Naive thymus-derived CD4-positive, alpha-beta T cell (primary cell): ENCODE results near the gene KRT14. TPM values are rescaled to one million over a fixed set of nuclear protein-coding genes. Genes with fewer than 3 reads are reported as not detected.

ENCODE experiments used
- ATAC-seq: fragments of 150-1000 bp; cut with Tn5 transposase; 2 replicates; pipeline ENCODE4 v1.10.0; 2021; ENCODE audit warnings: mild to moderate bottlenecking, moderate library complexity
- CTCF ChIA-PET: fragments of 350-600 bp; sonication (Branson Sonifier 250); formaldehyde crosslinking; loops from one replicate; lab custom pipeline; 2021; ENCODE audit warnings: antibody characterized with exemption; lab: Charles Lee
- POLR2A ChIA-PET: fragments of 350-600 bp; sonication (Branson Sonifier 250); formaldehyde crosslinking; loops from one replicate; lab custom pipeline; 2021; ENCODE audit warnings: antibody characterized with exemption, inconsistent platforms; lab: Charles Lee
- DNase-seq, 9 donors: peaks; one replicate each; pipeline versions ENCODE4 v3.0.0 to v3.0.0-alpha.2; 2020 to 2022; ENCODE audit warnings: mixed read lengths in 1 of 9
- H3K27ac ChIP-seq: one replicate; pipeline ENCODE4 v1.7.0; 2013; ENCODE audit warnings: mild to moderate bottlenecking, low read depth, low read length, moderate library complexity
- H3K27me3 ChIP-seq, 2 donors: one replicate each; pipeline ENCODE4 v1.7.0; 2013; ENCODE audit warnings: low read length in 2 of 2, mild to moderate bottlenecking in 2 of 2, moderate library complexity in 2 of 2; ENCODE audit not compliant: control insufficient read depth in 2 of 2, insufficient read depth in 2 of 2
- H3K36me3 ChIP-seq, 3 experiments: 1 replicate in 2 of 3; 2 replicates in 1 of 3; pipeline ENCODE4 v1.7.0; 2013; ENCODE audit warnings: low read length in 3 of 3, mild to moderate bottlenecking in 3 of 3, moderate library complexity in 1 of 3; ENCODE audit not compliant: insufficient read depth in 3 of 3, control insufficient read depth in 2 of 3
- H3K4me1 ChIP-seq, 2 donors: one replicate each; pipeline ENCODE4 v1.7.0; 2013; ENCODE audit warnings: low read length in 2 of 2, mild to moderate bottlenecking in 2 of 2, moderate library complexity in 1 of 2; ENCODE audit not compliant: control insufficient read depth in 2 of 2, insufficient read depth in 2 of 2
- H3K4me3 ChIP-seq: 2 replicates; pipeline ENCODE4 v1.7.0; 2013; ENCODE audit warnings: mild to moderate bottlenecking, low read length
- H3K9me3 ChIP-seq, 3 experiments: 1 replicate in 2 of 3; 2 replicates in 1 of 3; pipeline ENCODE4 v1.7.0; 2013; ENCODE audit warnings: low read length in 3 of 3; ENCODE audit not compliant: control insufficient read depth in 2 of 3
- H3K27ac Mint-ChIP-seq, 9 donors: one replicate each; pipeline ENCODE4 v1.8.0; 2020 to 2022; ENCODE audit warnings: mixed read lengths in 9 of 9, mild to moderate bottlenecking in 8 of 9, moderate library complexity in 5 of 9, inconsistent platforms in 2 of 9
- H3K27me3 Mint-ChIP-seq, 5 donors: one replicate each; pipeline ENCODE4 v1.8.0; 2021 to 2022; ENCODE audit warnings: mixed read lengths in 5 of 5, mild to moderate bottlenecking in 1 of 5
- H3K36me3 Mint-ChIP-seq, 5 donors: one replicate each; pipeline ENCODE4 v1.8.0; 2020 to 2022; ENCODE audit warnings: mixed read lengths in 5 of 5, mild to moderate bottlenecking in 3 of 5, inconsistent platforms in 1 of 5
- H3K4me1 Mint-ChIP-seq, 7 donors: one replicate each; pipeline ENCODE4 v1.8.0; 2020 to 2022; ENCODE audit warnings: mixed read lengths in 7 of 7, mild to moderate bottlenecking in 3 of 7, inconsistent platforms in 1 of 7
- H3K4me3 Mint-ChIP-seq, 10 donors: one replicate each; pipeline ENCODE4 v1.8.0; 2020 to 2022; ENCODE audit warnings: mild to moderate bottlenecking in 10 of 10, mixed read lengths in 10 of 10, moderate library complexity in 6 of 10, inconsistent platforms in 2 of 10
- H3K9me3 Mint-ChIP-seq, 11 donors: one replicate each; pipeline ENCODE4 v1.8.0; 2020 to 2022; ENCODE audit warnings: mixed read lengths in 11 of 11, mild to moderate bottlenecking in 4 of 11, inconsistent platforms in 1 of 11, moderate library complexity in 1 of 11
- intact Hi-C, 2 donors: fragments of 100-400 bp; cut with micrococcal nuclease; formaldehyde crosslinking; loops; one replicate each; pipeline ENCODE4 v1.15.1; 2023
- polyA plus RNA-seq, 2 donors: library from polyadenylated mRNA; unstranded; fragments of 300-500 nt; fragmentation: Illumina TruSeq; gene quantifications; one replicate each; pipeline ENCODE4 v1.2.3, GENCODE V29; 2021
- total RNA-seq, 6 experiments: library from RNA in 5 of 6; stranded (reverse) in 5 of 6; gene quantifications; 1 replicate in 5 of 6; 2 replicates in 1 of 6; pipeline ENCODE4 v1.2.3 and lab custom pipeline; 2021 to 2026

KRT14 gene
- total and polyA plus RNA-seq, 7 experiments from 2014 or later, result not detected

DNA sequence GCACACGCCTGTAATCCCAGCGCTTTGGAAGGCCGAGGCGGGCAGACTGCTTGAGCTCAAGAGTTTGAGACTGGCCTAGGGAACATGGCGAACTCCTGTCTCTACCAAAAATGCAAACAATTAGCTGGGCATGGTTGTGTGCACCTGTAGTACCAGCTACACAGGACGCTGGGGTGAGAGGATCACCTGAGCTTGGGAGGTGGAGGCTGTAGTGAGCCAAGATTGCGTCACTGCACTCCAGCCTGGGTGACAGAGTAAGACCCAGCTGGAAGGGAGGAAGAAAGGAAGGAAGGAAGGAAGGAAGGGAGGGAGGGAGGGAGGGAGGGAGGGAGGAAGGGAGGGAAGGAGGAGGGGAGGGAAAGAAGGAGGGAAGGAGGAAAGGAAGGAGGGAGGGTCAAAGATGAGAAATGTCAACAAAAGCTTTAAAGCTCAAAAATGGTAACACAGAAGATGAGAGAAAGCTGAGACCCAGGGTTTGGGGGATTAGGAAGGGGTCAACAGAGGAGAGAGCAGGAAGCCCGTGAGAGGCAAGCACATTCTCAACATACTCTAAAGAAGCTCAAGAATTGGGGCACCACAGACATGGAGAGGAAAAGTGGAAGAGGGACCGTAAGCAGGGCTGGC, 53.6 kb downstream of the KRT14 start:
- H3K4me1 ChIP-seq, result peaks cover 0 to 4% of the 10 kb centered on the region in 2 donors
- CTCF ChIA-PET, result interaction anchor here (1.5 kb wide), 1 partner anchor 16 kb away, joined by 7 read pairs; no protein-coding TSS in a partner anchor
- no peak overlapping the region for H3K4me3 ChIP-seq
- POLR2A ChIA-PET, result no interaction called here
- Mint-ChIP-seq H3K27me3 (peaks cover 26 to 56% (median 37%) of the 10 kb centered on the region in 5 donors), H3K4me3 (no peak overlapping the region), H3K9me3 (no peaks in the 10 kb centered on the region), H3K27ac (no peak overlapping the region), H3K36me3 (no peaks in the 10 kb centered on the region), H3K4me1 (peaks cover 0 to 17% (median 3%) of the 10 kb centered on the region in 7 donors)
- ATAC-seq, result no peak
- no peaks in the 10 kb centered on the region for H3K9me3 ChIP-seq
- H3K36me3 ChIP-seq, result no peaks in the 10 kb centered on the region
- DNase-seq, result no peak
- H3K27me3 ChIP-seq, result peaks cover 3 to 9% of the 10 kb centered on the region in 2 donors
- H3K27ac ChIP-seq, result no peak overlapping the region
- intact Hi-C loops, result no loop called here

Other genes starting within 250 kb of the KRT14 start
- not detected for gene KRT33A, start 236.1 kb downstream of the KRT14 start, total RNA-seq
- gene KRT33A, start 236.1 kb downstream of the KRT14 start, polyA plus RNA-seq, result not detected
- gene KRT33B, start 217.1 kb downstream of the KRT14 start, total RNA-seq, result not detected
- gene KRT33B, start 217.1 kb downstream of the KRT14 start, polyA plus RNA-seq, result not detected
- gene KRT34, start 204.6 kb downstream of the KRT14 start, total RNA-seq, result not detected
- gene KRT34, start 204.6 kb downstream of the KRT14 start, polyA plus RNA-seq, result not detected
- not detected for gene KRT31, start 189.3 kb downstream of the KRT14 start, total RNA-seq
- gene KRT31, start 189.3 kb downstream of the KRT14 start, polyA plus RNA-seq, result not detected
- not detected for gene KRT37, start 162.3 kb downstream of the KRT14 start, total RNA-seq
- gene KRT37, start 162.3 kb downstream of the KRT14 start, polyA plus RNA-seq, result not detected
- not detected for gene KRT38, start 145.9 kb downstream of the KRT14 start, total RNA-seq
- not detected for gene KRT38, start 145.9 kb downstream of the KRT14 start, polyA plus RNA-seq
- gene KRT32, start 119.5 kb downstream of the KRT14 start, total RNA-seq, result not detected
- gene KRT32, start 119.5 kb downstream of the KRT14 start, polyA plus RNA-seq, result not detected
- gene KRT35, start 105.7 kb downstream of the KRT14 start, total RNA-seq, result not detected
- gene KRT35, start 105.7 kb downstream of the KRT14 start, polyA plus RNA-seq, result not detected
- not detected for gene KRT36, start 97.0 kb downstream of the KRT14 start, total RNA-seq
- gene KRT36, start 97.0 kb downstream of the KRT14 start, polyA plus RNA-seq, result not detected
- gene KRT13, start 81.3 kb downstream of the KRT14 start, total RNA-seq, result not detected
- not detected for gene KRT13, start 81.3 kb downstream of the KRT14 start, polyA plus RNA-seq
- gene KRT15, start 68.0 kb downstream of the KRT14 start, total RNA-seq, result not detected
- gene KRT15, start 68.0 kb downstream of the KRT14 start, polyA plus RNA-seq, result not detected
- gene KRT19, start 58.6 kb downstream of the KRT14 start, total RNA-seq, result not detected
- not detected for gene KRT19, start 58.6 kb downstream of the KRT14 start, polyA plus RNA-seq
- not detected for gene KRT9, start 14.8 kb downstream of the KRT14 start, total RNA-seq
- not detected for gene KRT9, start 14.8 kb downstream of the KRT14 start, polyA plus RNA-seq
- not detected for gene KRT16, start 25.9 kb upstream of the KRT14 start, total RNA-seq
- gene KRT16, start 25.9 kb upstream of the KRT14 start, polyA plus RNA-seq, result not detected
- not detected for gene KRT17, start 37.7 kb upstream of the KRT14 start, total RNA-seq
- not detected for gene KRT17, start 37.7 kb upstream of the KRT14 start, polyA plus RNA-seq
- gene EIF1, start 102.0 kb upstream of the KRT14 start, total RNA-seq, result 1,000 to 10,000 TPM in 2 of 5 experiments, 100 to 1,000 TPM in 3; 710 to 2,222 (median 934) TPM
- 1,000 to 10,000 TPM in 1 of 2 donors, 100 to 1,000 TPM in 1; 774 to 1,284 TPM for gene EIF1, start 102.0 kb upstream of the KRT14 start, polyA plus RNA-seq
- gene GAST, start 125.4 kb upstream of the KRT14 start, total RNA-seq, result not detected
- not detected for gene GAST, start 125.4 kb upstream of the KRT14 start, polyA plus RNA-seq
- gene HAP1, start 147.7 kb upstream of the KRT14 start, total RNA-seq, result under 1 TPM in 1 of 5 experiments, not detected in 4; 0.08 TPM
- not detected for gene HAP1, start 147.7 kb upstream of the KRT14 start, polyA plus RNA-seq
- 1 to 10 TPM in 2 of 5 experiments, under 1 TPM in 3; 0.24 to 8.2 (median 0.57) TPM for gene JUP, start 199.8 kb upstream of the KRT14 start, total RNA-seq
- gene JUP, start 199.8 kb upstream of the KRT14 start, polyA plus RNA-seq, result under 1 TPM; 0.19 to 0.25 TPM
- 1 to 10 TPM; 3.6 to 7.0 (median 5.3) TPM for gene P3H4, start 225.1 kb upstream of the KRT14 start, total RNA-seq
- gene P3H4, start 225.1 kb upstream of the KRT14 start, polyA plus RNA-seq, result 1 to 10 TPM; 3.5 to 6.5 TPM
- under 1 TPM in 2 of 5 experiments, not detected in 3; 0.34 to 0.76 TPM for gene FKBP10, start 226.1 kb upstream of the KRT14 start, total RNA-seq
- not detected for gene FKBP10, start 226.1 kb upstream of the KRT14 start, polyA plus RNA-seq
- gene NT5C3B, start 249.3 kb upstream of the KRT14 start, total RNA-seq, result 10 to 100 TPM; 26.8 to 41.7 (median 37.2) TPM
- 10 to 100 TPM; 41.9 to 66.7 TPM for gene NT5C3B, start 249.3 kb upstream of the KRT14 start, polyA plus RNA-seq